Endothelial cell of umbilical vein (primary cell): Measurements from ENCODE around the gene VIM.

Source experiments
- CTCF ChIP-seq, 2 donors: IDR thresholded peaks; 1 replicate in 1 of 2; 2 replicates in 1 of 2; pipeline ENCODE4 v1.5.1; 2011; ENCODE audit warnings: low read length in 2 of 2, mild to moderate bottlenecking in 2 of 2, moderate library complexity in 2 of 2, control low read depth in 1 of 2, inconsistent platforms in 1 of 2, low read depth in 1 of 2; ENCODE audit not compliant: insufficient read depth in 1 of 2; ENCODE audit errors: extremely low read depth in 1 of 2
- EZH2 ChIP-seq: IDR thresholded peaks from 2 replicates; pipeline ENCODE4 v1.6.1; 2012; ENCODE audit warnings: borderline replicate concordance, low read depth, mild to moderate bottlenecking, moderate library complexity, low read length, inconsistent platforms; ENCODE audit not compliant: severe bottlenecking
- JUN ChIP-seq: IDR thresholded peaks from 2 replicates; pipeline ENCODE4 v1.6.1; 2011; ENCODE audit warnings: borderline replicate concordance, low read depth; ENCODE audit not compliant: insufficient read length, insufficient read depth
- POLR2A ChIP-seq: IDR thresholded peaks from 2 replicates; pipeline ENCODE4 v1.6.1; 2012; ENCODE audit warnings: low read depth, mild to moderate bottlenecking, control low read depth, low read length

- TF ChIP-seq CTCF (IDR thresholded peaks at IDR 0.05; ENCODE audit: extremely low read depth in 1 of 2, insufficient read depth in 1 of 2, low read depth in 1 of 2, low read length in 2 of 2) (peak in 1 of 2 donors; percentile 33), EZH2 (no peak), JUN (no peak), POLR2A (no peak)
Observed at GRCh38 chr10:17227367-17228090, 512 bp upstream of the VIM start.
